K562 (cell line): ENCODE results near the gene MSMO1.

Source experiments
- CBX5 ChIP-seq: IDR thresholded peaks from 2 replicates; pipeline ENCODE4 v1.6.1; 2014; ENCODE audit warnings: low read depth, borderline replicate concordance
- EP300 ChIP-seq: IDR thresholded peaks from 2 replicates; pipeline ENCODE4 v1.6.1; 2012; ENCODE audit warnings: low read length, improper control_type of control experiment
- ZBTB40 ChIP-seq, 2 experiments: fragments of 450-650 bp in 1 of 2; sonication (generic) in 1 of 2; formaldehyde crosslinking in 1 of 2; IDR thresholded peaks; 2 replicates each; pipeline versions ENCODE4 v1.7.1 to v1.9.0; 2016 to 2022; ENCODE audit warnings: inconsistent platforms in 1 of 2, mild to moderate bottlenecking in 1 of 2, missing genetic modification reagents in 1 of 2
- ZNF655 ChIP-seq: fragments of 250-450 bp; sonication (Bioruptor Pico); IDR thresholded peaks from 2 replicates; pipeline ENCODE4 v1.5.0; 2021

- TF ChIP-seq ZBTB40 (IDR thresholded peaks at IDR 0.05) (no peak; the same call in 1 of the 2 replicates), ZBTB40 (CRISPR knock-in tag; IDR thresholded peaks at IDR 0.05) (no peak), ZNF655 (CRISPR knock-in tag) (no peak), EP300 (no peak), CBX5 (no peak)
Observed at GRCh38 chr4:165328101-165328425, 594 bp downstream of the MSMO1 start.
